ENCODE data around the gene CYP2D6.

DNA sequence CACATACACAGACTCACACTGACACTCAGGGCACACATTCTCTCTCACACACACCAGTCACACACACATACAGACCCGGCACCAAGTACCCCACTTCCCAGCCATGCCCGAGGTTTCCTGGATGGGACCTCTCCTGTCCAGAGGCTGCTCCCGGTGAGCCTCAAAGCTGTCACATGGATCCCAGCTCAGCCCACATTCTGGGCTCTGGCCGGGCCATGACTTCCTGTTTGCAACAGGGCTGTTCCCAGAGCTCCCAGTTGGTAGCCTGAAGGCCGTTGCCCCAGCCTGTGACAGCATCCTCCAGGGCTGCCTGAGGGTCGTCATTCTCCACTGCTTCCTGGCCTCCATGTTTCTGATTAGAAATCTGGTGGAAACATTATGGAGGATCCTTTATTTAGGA, 14.6 kb upstream of the CYP2D6 start:
- TF ChIP-seq ZNF8 (CRISPR knock-in tag; IDR thresholded peaks at IDR 0.05) = no peak
- no peak for TF ChIP-seq ZC3H10 (CRISPR knock-in tag; IDR thresholded peaks at IDR 0.05)

Measured in SK-N-SH treated with all-trans-retinoic acid at 6 μM for 48 hours (cell line).